Muscle layer of duodenum (tissue), 2 donors: ENCODE results near the gene PRADC1.
"Not testable (repeated sequence)": the region's sequence is repeated elsewhere in the genome, so short reads cannot be mapped to it uniquely, and the experiment has no call there.

Source experiments
- H3K27ac ChIP-seq: one replicate; pipeline ENCODE4 v1.7.0; 2013; ENCODE audit warnings: mild to moderate bottlenecking, low read length
- H3K27me3 ChIP-seq: one replicate; pipeline ENCODE4 v1.7.0; 2013; ENCODE audit warnings: low read depth, mild to moderate bottlenecking, control low read depth, low read length
- H3K36me3 ChIP-seq, 2 donors: one replicate each; pipeline ENCODE4 v1.7.0; 2013; ENCODE audit warnings: low read length in 2 of 2, control low read depth in 1 of 2, mild to moderate bottlenecking in 1 of 2; ENCODE audit not compliant: insufficient read depth in 2 of 2, control insufficient read depth in 1 of 2
- H3K4me1 ChIP-seq, 2 donors: one replicate each; pipeline ENCODE4 v1.7.0; 2013; ENCODE audit warnings: low read length in 2 of 2, mild to moderate bottlenecking in 2 of 2, control low read depth in 1 of 2, moderate library complexity in 1 of 2; ENCODE audit not compliant: insufficient read depth in 2 of 2, control insufficient read depth in 1 of 2
- H3K4me3 ChIP-seq, 2 donors: one replicate each; pipeline ENCODE4 v1.7.0; 2013; ENCODE audit warnings: low read length in 2 of 2, low read depth in 1 of 2, mild to moderate bottlenecking in 1 of 2
- H3K9me3 ChIP-seq, 2 donors: one replicate each; pipeline ENCODE4 v1.7.0; 2013; ENCODE audit warnings: low read length in 2 of 2, control low read depth in 1 of 2, mild to moderate bottlenecking in 1 of 2; ENCODE audit not compliant: control insufficient read depth in 1 of 2
- donor health status: healthy.

Gene PRADC1

DNA sequence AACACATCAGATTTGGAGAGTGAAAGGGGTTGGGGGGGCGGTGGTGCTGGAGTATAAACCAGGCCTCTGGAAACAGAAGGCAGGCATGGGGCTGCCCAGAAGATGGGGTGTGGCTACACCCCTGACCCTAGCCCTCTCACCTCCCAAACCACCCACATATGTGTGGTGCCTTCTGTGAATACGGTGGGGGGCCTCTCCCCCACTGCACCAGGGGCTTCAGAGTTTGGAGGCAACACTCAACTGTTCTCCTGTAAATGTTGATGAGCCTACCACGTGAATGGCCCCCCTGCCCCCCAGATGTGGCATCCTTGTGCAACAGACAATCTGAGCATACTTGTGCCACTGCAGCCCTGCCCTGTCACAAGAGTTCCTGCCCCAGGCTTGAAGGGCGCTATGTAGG lies 31.7 kb upstream of the PRADC1 start:
- Histone ChIP-seq H3K36me3 (no peaks in the 10 kb centered on the region), H3K9me3 (no peaks in the 10 kb centered on the region), H3K4me3 (no peak overlapping the region), H3K27me3 (peaks cover 8% of the 10 kb centered on the region), H3K27ac (no peak overlapping the region), H3K4me1 (peaks cover 0 to 9% of the 10 kb centered on the region in 2 donors)

DNA sequence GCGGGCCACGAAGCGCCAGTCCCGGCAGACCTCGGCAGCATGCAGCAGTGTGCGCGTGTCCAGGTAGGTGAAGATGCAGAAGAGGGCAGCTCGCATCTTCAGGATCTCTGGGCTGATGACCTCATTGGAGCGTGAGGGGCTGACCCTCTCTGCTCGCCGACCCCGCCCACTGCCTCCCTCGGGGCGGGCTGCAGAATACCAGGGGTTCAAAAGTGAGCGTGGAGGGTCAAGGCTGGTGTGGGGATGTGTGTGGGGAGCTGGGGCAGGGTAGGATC lies 31.2 kb upstream of the PRADC1 start:
- H3K4me1 ChIP-seq = peaks cover 0 to 9% of the 10 kb centered on the region in 2 donors
- no peak overlapping the region for H3K4me3 ChIP-seq
- no peaks in the 10 kb centered on the region for H3K36me3 ChIP-seq
- H3K27me3 ChIP-seq = peaks cover 8% of the 10 kb centered on the region
- no peak overlapping the region for H3K27ac ChIP-seq
- no peaks in the 10 kb centered on the region for H3K9me3 ChIP-seq

DNA sequence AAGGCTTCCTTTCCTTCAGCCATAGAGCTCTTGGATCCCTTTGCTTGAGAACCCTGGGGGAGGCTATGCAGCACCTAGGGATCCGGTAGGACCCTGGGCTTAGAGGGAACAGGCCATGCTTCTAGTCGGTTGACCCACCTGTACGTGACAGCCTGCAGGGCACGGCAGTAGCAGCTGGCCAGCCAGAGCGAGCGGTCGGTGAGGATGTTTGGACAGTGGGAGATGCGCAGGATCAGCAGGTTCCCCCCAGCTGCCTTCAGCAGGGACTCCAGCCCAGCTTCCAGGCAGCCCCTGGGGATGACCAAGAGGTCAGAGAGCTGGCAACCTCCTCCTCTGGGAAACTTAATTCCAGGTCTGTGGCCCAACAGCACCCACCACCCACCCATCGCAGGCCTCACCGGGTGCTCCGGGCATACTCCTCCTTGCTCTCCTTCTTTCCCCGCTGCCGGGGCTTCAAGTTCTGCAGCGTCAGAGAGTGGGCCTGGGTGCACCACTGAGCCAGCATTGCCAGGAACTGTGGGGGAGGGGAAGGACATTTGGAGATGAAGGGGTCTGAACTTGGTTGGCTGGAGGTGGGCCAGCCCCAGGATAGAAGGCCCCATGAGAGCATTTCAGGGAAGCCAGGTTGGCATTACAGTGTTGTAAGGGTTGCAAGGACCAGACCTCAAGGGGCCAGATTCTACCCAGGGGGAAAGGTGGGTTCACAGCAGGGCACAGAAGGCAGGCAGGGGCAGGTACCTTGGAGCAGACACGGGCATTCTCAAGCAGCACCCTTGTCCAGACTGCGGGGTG lies 30.7 kb upstream of the PRADC1 start:
- no peaks in the 10 kb centered on the region for H3K36me3 ChIP-seq
- no peaks in the 10 kb centered on the region for H3K9me3 ChIP-seq
- H3K27me3 ChIP-seq = peaks cover 8% of the 10 kb centered on the region
- H3K27ac ChIP-seq = no peak overlapping the region
- peaks cover 0 to 5% of the 10 kb centered on the region in 2 donors for H3K4me1 ChIP-seq
- no peak overlapping the region for H3K4me3 ChIP-seq

DNA sequence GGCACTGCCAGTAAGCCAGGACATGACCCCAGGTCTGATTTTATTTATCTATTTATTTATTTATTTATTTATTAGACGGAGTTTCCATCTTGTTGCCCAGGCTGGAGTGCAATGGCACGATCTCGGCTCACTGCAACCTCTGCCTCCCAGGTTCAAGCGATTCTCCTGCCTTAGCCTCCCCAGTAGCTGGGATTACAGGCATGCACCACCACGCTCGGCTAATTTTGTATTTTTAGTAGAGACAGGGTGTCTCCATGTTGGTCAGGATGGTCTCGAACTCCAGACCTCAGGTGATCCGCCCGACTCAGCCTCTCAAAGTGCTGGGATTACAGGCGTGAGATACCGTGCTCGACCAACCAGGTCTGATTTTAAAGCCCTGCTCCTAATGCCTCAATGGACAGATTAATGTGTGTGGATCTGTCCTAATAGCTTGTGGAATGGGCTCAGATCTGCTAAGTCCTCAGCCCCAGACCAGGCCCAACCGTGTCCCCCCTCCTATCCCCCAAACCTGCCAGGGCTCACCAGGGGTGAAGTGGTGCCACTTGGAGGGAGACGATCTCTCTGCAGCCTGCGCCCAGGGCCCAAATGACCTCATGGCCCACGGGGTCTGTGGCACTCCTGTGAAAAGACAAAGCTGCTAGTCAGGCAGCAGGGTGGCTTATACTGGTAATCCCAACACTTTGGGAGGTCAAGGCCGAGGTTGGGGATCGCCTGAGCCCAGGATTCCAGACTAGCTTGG lies 29.8 kb upstream of the PRADC1 start:
- H3K27me3 ChIP-seq, H3K9me3 ChIP-seq, H3K4me1 ChIP-seq, H3K27ac ChIP-seq, H3K4me3 ChIP-seq, H3K36me3 ChIP-seq: not testable (repeated sequence)

DNA sequence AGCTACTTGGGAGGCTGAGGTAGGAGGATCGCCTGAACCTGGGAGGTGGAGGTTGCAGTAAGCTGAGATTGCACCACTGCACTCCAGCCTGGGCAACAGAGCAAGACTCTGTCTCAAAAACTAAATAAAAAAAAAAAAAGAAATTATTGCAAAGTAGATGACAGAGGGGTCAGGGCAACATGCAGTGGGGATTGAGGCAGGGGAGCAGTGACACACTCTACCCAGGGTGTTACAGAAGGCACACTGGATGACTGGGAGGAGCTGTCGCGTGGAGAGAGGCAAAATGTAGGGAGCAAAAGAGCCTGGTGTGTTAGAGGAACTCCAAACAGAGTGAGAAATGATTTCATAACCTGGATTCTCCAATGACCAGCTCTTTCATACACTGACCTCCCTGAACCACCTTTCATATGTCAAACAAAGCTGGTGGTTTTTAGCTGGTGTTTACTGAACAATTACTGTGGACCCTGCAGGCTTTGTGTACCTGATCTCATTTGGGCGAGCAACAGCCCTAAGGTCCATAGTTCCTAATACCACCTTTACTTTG lies 29.1 kb upstream of the PRADC1 start:
- no peak overlapping the region for H3K27ac ChIP-seq
- no peaks in the 10 kb centered on the region for H3K36me3 ChIP-seq
- no peak overlapping the region for H3K4me3 ChIP-seq
- no peaks in the 10 kb centered on the region for H3K4me1 ChIP-seq
- no peaks in the 10 kb centered on the region for H3K9me3 ChIP-seq
- no peaks in the 10 kb centered on the region for H3K27me3 ChIP-seq

DNA sequence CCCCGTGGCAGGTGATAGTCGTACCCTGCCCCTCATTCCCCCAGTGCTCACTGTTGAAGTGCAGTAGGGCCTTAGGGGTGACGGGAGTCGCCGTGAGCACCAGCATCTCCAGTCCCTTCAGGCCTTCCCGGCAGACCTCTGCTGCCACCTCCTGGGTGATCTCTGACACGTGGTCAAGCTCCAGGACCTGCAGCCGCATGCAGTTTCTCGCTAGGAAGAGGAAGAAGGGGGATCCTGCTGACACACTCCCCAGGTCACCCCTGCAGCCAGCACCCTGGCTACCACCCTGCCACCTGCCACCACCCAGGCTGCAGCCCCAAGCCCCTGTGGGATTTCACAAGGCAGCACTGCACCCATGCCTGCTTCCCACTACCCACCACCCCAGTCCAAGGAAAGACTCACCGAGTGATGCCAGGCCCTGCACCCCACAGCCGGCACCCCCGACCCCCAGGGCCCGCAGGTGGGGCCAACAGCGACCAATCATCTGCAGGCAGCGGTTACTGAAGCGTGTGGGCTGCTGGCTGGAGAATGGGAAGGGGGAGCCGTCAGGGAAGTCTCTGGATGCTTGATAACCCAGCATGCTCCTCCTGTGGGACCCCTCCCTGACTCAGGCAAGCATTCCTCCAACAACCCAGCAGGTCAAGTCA lies 27.4 kb upstream of the PRADC1 start:
- Histone ChIP-seq H3K4me1 (no peaks in the 10 kb centered on the region), H3K27me3 (no peaks in the 10 kb centered on the region), H3K4me3 (no peak overlapping the region), H3K27ac (no peak overlapping the region), H3K36me3 (no peaks in the 10 kb centered on the region), H3K9me3 (no peaks in the 10 kb centered on the region)

DNA sequence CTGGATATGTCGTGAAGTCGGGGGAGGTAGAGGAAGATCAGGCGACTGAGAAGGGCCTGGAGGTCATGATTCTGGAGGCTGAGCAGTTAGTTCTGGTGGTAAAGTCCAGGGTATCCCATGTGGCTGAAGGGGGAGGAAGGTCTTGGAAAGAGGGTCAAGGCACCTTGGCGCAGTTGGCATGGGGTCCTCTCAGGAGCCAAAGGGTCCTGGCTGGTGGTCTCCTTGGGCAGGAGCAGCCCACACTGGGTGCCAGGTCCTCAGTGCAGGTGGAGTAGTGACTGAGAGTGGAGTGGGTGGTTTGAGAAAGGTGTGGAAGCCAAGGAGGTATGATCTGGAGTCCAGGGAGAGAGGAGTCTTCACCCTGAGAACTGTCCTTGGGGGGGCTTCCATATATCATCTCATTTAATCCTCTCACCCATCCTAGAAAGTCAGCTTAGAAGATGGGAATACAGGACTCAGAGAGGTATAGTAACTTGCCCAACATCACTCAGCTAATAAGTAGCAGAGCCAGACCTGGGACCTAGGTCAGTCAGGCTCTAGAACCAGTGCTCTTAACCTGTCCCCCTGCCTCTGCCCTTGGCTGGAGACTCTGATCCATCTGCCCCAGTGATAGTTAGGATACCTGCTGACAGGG lies 26.8 kb upstream of the PRADC1 start:
- Histone ChIP-seq H3K9me3 (no peaks in the 10 kb centered on the region), H3K4me3 (no peak overlapping the region), H3K4me1 (no peaks in the 10 kb centered on the region), H3K27me3 (no peaks in the 10 kb centered on the region), H3K27ac (no peak overlapping the region), H3K36me3 (peaks cover 0 to 2% of the 10 kb centered on the region in 2 donors)

DNA sequence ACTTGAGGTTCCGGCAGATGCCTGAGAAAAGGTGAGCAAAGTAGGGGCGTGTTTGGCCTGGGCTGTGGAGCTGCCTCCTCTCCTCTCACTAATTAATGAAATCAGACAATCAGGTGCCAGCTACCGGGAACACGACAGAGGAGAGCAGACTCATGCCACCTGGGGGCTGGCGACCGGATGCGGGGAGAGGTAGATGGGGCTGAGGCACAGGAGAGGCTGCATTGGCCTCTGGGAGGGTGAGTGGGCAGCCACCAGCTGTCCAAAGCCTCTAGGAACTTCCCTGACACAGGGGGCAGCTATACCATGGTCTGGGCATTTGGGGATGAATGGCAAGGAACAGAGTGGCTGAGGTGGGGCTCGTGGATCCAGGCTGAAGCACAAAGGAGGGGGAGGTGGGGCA lies 26.2 kb upstream of the PRADC1 start:
- H3K4me1 ChIP-seq = no peaks in the 10 kb centered on the region
- no peaks in the 10 kb centered on the region for H3K9me3 ChIP-seq
- H3K4me3 ChIP-seq = no peak overlapping the region
- no peak overlapping the region for H3K27ac ChIP-seq
- no peaks in the 10 kb centered on the region for H3K27me3 ChIP-seq
- peaks cover 3 to 8% of the 10 kb centered on the region in 2 donors for H3K36me3 ChIP-seq

DNA sequence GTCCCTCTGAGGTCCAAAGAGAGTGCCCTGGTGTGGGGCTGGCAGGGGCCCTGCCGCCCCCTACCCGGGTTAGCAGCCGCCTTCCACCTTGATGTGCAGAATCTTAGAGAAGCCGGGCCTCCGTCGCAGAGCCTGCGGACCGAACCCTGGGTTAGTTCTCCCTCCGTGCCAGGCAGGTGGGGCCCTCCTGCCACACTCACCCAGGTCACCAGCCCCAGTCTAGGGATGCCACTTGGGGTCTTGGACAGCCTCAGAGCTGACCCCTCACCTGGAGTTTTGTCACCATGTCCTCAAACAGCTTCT lies 25.8 kb upstream of the PRADC1 start:
- Histone ChIP-seq H3K36me3 (peaks cover 7 to 12% of the 10 kb centered on the region in 2 donors), H3K27ac (no peak overlapping the region), H3K4me3 (no peak overlapping the region), H3K27me3 (no peaks in the 10 kb centered on the region), H3K9me3 (no peaks in the 10 kb centered on the region), H3K4me1 (no peaks in the 10 kb centered on the region)

DNA sequence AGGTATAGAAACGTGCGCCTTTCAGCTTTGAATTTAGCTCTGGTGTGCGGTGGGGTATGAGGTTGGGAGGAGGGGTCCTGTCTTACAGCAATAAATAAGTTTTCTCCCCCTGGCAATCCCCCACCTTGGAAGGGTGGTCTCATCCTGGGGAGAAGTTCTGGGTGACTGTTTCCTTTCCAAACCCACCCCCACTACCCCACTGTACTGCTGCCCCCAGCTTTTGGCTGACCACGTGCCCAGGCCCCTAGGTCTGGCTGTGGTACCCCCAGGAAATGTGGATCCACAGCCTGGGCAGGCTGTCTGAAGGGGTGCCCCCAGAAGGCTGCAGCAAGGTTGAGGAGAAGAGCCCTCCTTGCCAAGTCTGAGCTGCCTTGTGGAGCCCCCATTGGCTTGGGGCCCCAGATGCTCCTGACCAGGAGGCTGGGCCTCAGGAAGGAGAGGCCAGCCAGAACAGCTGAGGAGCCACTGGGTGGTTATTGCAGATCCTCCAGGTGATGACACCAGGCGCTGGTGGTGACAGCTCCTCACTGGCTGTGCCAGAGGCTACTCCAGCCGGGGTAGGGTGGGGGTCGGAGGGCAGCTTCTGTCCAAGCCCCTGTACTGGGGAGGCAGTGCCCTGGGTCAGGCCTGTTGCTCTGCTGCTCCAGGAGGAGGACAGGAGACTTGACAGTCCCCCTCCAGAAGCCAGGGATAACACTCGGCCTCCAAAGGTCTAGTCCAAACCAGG lies 25.3 kb upstream of the PRADC1 start:
- Histone ChIP-seq H3K36me3 (peaks cover 12 to 16% of the 10 kb centered on the region in 2 donors), H3K4me3 (no peak overlapping the region), H3K27me3 (no peaks in the 10 kb centered on the region), H3K4me1 (no peaks in the 10 kb centered on the region), H3K27ac (no peak overlapping the region), H3K9me3 (no peaks in the 10 kb centered on the region)
